Measurements from ENCODE around the gene SLA2. TPM values are rescaled to one million over a fixed set of nuclear protein-coding genes. Genes with fewer than 3 reads are reported as not detected.
A peak's percentile ranks its signal among the peaks of the same experiment; 100 is the strongest.

Gene SLA2
- total and polyA plus RNA-seq, 2 donors (not counting 1 experiment from before 2014, with no cell fraction given): not detected

- Histone ChIP-seq H3K27ac (ENCODE audit: insufficient read depth, low read length) (peak within 1 kb of the TSS; percentile 89), H3K4me1 (ENCODE audit: control insufficient read depth, extremely low read depth, insufficient read depth, low read length) (no peaks in the 10 kb centered on the region), H3K9ac (ENCODE audit: insufficient read depth, low read length) (peak within 1 kb of the TSS; percentile 89), H4K20me1 (ENCODE audit: control insufficient read depth, extremely low read depth, insufficient read depth, low read length) (no peaks in the 10 kb centered on the region), H3K4me2 (ENCODE audit: extremely low read depth, insufficient read depth, low read length) (peak within 1 kb of the TSS; percentile 94), H3K9me3 (ENCODE audit: control insufficient read depth, insufficient read depth, low read depth, low read length) (no peaks in the 10 kb centered on the region), H3K36me3 (ENCODE audit: control insufficient read depth, insufficient read depth, low read length) (peaks cover 5% of the 10 kb centered on the region), H3K27me3 (ENCODE audit: control insufficient read depth, insufficient read depth, low read length) (no peaks in the 10 kb centered on the region), H2AFZ (ENCODE audit: low read length) (peak within 1 kb of the TSS; percentile 89), H3K79me2 (ENCODE audit: control insufficient read depth, insufficient read depth, low read length) (peaks cover 26% of the 10 kb centered on the region), H3K4me3 (replicated peaks in 1 of 4; ENCODE audit: control extremely low read depth in 1 of 4, insufficient read depth in 1 of 4, low read depth in 3 of 4, low read length in 4 of 4) (peak within 1 kb of the TSS; percentile 90 to 97 (median 95))
- peak; percentile 80 to 86 for TF ChIP-seq CTCF (conservative IDR thresholded peaks at IDR 0.05 in 1 of 2, IDR thresholded peaks at IDR 0.05 in 1 of 2; ENCODE audit: low read depth in 1 of 2, low read length in 2 of 2)
- no peak for TF ChIP-seq EZH2 (IDR thresholded peaks at IDR 0.05; ENCODE audit: low read length, missing control alignments)
- peak; percentile 96 to 98 for DNase-seq (ENCODE audit: low read depth in 2 of 2)
These were observed 40.4 kb downstream of the SLA2 start, which contains the start of gene RAB5IF for GRCh38 chr20:36605399-36606157. TSS of gene RAB5IF (plus strand) at chr20:36605779. CDS start at chr20:36605952, 173 bp downstream.

- Histone ChIP-seq H4K20me1 (ENCODE audit: control insufficient read depth, extremely low read depth, insufficient read depth, low read length) (no peaks in the 10 kb centered on the region), H3K4me3 (replicated peaks in 1 of 4; ENCODE audit: control extremely low read depth in 1 of 4, insufficient read depth in 1 of 4, low read depth in 3 of 4, low read length in 4 of 4) (peak overlapping the region; percentile 21 to 46 (median 31)), H3K4me2 (ENCODE audit: extremely low read depth, insufficient read depth, low read length) (peak overlapping the region; percentile 77), H3K36me3 (ENCODE audit: control insufficient read depth, insufficient read depth, low read length) (peaks cover 5% of the 10 kb centered on the region), H3K79me2 (ENCODE audit: control insufficient read depth, insufficient read depth, low read length) (peaks cover 26% of the 10 kb centered on the region), H3K9me3 (ENCODE audit: control insufficient read depth, insufficient read depth, low read depth, low read length) (no peaks in the 10 kb centered on the region), H3K27me3 (ENCODE audit: control insufficient read depth, insufficient read depth, low read length) (no peaks in the 10 kb centered on the region), H3K4me1 (ENCODE audit: control insufficient read depth, extremely low read depth, insufficient read depth, low read length) (no peaks in the 10 kb centered on the region), H3K27ac (ENCODE audit: insufficient read depth, low read length) (peak overlapping the region; percentile 89), H2AFZ (ENCODE audit: low read length) (peak overlapping the region; percentile 89), H3K9ac (ENCODE audit: insufficient read depth, low read length) (peak overlapping the region; percentile 20)
- no peak for TF ChIP-seq EZH2 (IDR thresholded peaks at IDR 0.05; ENCODE audit: low read length, missing control alignments)
- DNase-seq (ENCODE audit: low read depth in 2 of 2): no peak
These were observed 41.0 kb downstream of the SLA2 start for GRCh38 chr20:36604952-36605398.

GRCh38 chr20:36601540-36601939 lies 44.5 kb downstream of the SLA2 start:
- H3K27me3 ChIP-seq (ENCODE audit: control insufficient read depth, insufficient read depth, low read length): no peaks in the 10 kb centered on the region
- H4K20me1 ChIP-seq (ENCODE audit: control insufficient read depth, extremely low read depth, insufficient read depth, low read length): no peaks in the 10 kb centered on the region
- H3K9ac ChIP-seq (ENCODE audit: insufficient read depth, low read length): no peak overlapping the region
- peaks cover 10% of the 10 kb centered on the region for H3K79me2 ChIP-seq (ENCODE audit: control insufficient read depth, insufficient read depth, low read length)
- H3K4me1 ChIP-seq (ENCODE audit: control insufficient read depth, extremely low read depth, insufficient read depth, low read length): no peaks in the 10 kb centered on the region
- no peak for TF ChIP-seq CTCF (conservative IDR thresholded peaks at IDR 0.05 in 1 of 2, IDR thresholded peaks at IDR 0.05 in 1 of 2; ENCODE audit: low read depth in 1 of 2, low read length in 2 of 2)
- TF ChIP-seq EZH2 (IDR thresholded peaks at IDR 0.05; ENCODE audit: low read length, missing control alignments): no peak
- H3K9me3 ChIP-seq (ENCODE audit: control insufficient read depth, insufficient read depth, low read depth, low read length): no peaks in the 10 kb centered on the region
- no peaks in the 10 kb centered on the region for H3K36me3 ChIP-seq (ENCODE audit: control insufficient read depth, insufficient read depth, low read length)
- H3K4me2 ChIP-seq (ENCODE audit: extremely low read depth, insufficient read depth, low read length): no peak overlapping the region
- H3K27ac ChIP-seq (ENCODE audit: insufficient read depth, low read length): no peak overlapping the region
- no peak for DNase-seq (ENCODE audit: low read depth in 2 of 2)
- H2AFZ ChIP-seq (ENCODE audit: low read length): no peak overlapping the region
- H3K4me3 ChIP-seq (replicated peaks in 1 of 4; ENCODE audit: control extremely low read depth in 1 of 4, insufficient read depth in 1 of 4, low read depth in 3 of 4, low read length in 4 of 4): no peak overlapping the region

Measured in fibroblast of lung (primary cell).